Right ventricle myocardium superior (tissue), 1 donor: ENCODE results near the gene ZEB2. TPM values are rescaled to one million over a fixed set of nuclear protein-coding genes. Genes with fewer than 3 reads are reported as not detected.
A peak's percentile ranks its signal among the peaks of the same experiment; 100 is the strongest.

Experiments used
- ATAC-seq: fragments of 200-7000 bp; cut with Tn5 transposase; one replicate; pipeline ENCODE4 v1.9.1; 2020; ENCODE audit warnings: mild to moderate bottlenecking; ENCODE audit not compliant: poor library complexity
- DNase-seq: peaks from one replicate; pipeline ENCODE4 v3.0.0-alpha.2; 2020
- intact Hi-C: fragments of 100-400 bp; cut with DNase I; formaldehyde crosslinking; loops from one replicate; pipeline ENCODE4 v1.11.2; 2022
- total RNA-seq: library from RNA; stranded (reverse); fragmentation: NEBNext Ultra II Directional; extraction: Animal tissue kit (Norgen Biotek cat#: 25700); gene quantifications from one replicate; pipeline ENCODE4 v1.2.1, GENCODE V29; 2021
- donor health status: DM: no; HTN: yes; CAD: no; lungs with severe emphysema.

Gene ZEB2
- total RNA-seq, 1 donor from 2014 or later = 81.0 TPM

DNA sequence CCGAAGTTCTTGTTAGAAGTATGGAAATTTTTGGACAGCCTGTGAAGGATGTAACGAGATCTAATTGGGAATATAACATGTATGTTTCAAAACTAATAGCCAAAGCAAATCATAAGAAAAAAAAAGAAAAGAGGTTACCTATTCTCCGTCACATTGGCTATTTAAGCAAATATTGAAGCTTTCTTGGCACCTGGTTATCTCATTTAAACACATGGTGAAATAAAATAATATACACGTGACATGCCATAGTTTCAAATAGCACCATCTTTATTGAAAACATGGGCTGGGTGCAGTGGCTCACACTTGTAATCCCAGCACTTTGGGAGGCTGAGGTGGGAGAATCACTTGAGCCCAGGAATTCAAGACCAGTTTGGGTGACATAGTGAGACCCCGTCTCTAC is 56.7 kb downstream of the ZEB2 start:
- intact Hi-C loops = no loop called here
- no peak for DNase-seq
- ATAC-seq = no peak

DNA sequence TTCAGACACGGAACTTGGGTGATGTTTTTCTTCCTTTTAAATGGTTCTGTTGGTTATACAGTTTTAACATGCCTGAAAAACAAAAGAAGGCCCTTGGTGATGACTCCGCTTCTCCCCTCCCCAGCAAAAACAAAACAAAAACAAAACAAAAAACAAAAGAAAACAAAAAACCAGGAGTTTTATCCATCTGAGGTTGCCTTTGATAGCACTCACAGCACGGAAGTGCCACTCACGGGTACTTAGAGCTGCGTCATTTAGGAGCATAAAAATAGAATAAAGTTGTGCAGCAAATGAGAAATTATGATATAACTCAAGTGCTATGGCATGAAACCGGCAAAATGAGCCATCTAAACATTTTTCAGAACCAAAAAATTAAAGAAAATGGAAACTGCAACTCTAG is 57.7 kb downstream of the ZEB2 start:
- intact Hi-C loops = no loop called here
- ATAC-seq (peak; percentile 53), DNase-seq (no peak)

DNA sequence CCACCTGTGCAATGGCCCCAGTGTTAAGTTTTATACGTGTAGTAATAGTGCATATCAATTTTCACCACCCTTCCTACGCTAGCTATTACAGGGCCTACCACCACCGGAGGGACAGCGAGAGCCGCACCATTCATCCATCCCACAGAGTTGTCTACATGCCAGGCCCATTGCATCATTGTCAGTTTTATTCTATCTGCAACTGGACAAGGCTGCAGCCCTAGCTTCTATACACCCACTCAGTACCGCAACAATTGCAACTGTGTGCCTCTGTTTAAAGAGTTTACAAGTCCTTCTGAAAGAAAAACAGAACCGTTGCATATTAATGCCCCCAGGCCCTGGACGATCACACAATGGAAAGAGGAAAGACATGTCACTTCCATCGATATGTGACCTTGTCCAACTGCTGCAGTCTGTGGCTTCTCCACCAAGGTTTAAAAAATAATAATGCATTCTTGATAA is 58.6 kb downstream of the ZEB2 start:
- DNase-seq (peak; percentile 63), ATAC-seq (peak; percentile 86)
- intact Hi-C loops = no loop called here

DNA sequence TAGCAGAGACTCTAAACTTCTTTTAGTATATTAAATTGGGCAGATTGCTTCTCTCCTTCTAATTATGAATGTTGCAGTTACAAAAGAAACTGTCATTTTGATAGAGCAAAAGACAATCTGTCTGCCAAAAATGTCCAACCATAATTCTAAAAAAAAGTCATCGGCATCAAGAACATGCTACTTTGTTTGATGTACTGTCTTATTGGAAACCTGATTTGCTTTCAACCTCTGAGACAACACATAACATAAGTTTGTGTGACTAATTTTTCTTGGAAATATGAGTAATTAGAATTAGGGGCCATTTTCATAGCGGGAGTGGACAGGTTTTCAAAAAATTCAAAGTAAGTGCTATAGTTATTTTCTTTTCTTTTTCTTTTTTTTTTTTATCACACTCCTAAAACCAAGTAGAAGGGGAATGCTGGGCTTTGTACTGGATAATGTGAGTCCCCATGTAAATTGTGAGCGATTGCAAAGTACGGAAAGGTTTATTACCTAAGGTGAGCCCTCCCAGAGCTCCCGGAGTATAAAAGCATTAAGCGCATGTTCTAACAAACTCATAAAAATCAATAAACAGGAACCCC is 59.1 kb downstream of the ZEB2 start:
- no peak for DNase-seq
- ATAC-seq = no peak
- intact Hi-C loops = no loop called here

DNA sequence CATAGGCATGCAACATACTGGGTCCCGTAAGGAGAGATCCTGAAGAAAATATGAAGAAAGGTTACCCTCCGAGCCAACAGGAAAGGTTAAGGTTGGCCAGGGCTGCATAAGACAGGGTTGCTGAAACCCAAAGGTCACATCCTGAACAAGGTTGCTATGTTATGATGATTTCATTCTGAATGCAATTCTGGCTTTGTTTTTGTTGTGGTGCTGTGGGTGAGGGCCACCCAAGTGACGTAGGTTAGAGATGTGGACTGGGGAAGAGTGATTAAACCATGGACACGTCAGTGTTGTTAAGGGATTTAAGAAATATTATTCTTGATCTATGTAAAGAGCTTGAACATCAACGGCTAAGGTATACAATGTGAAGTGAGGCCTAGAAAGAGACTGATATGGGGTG is 60.0 kb downstream of the ZEB2 start:
- no peak for DNase-seq
- intact Hi-C loops = no loop called here
- ATAC-seq = peak; percentile 19

DNA sequence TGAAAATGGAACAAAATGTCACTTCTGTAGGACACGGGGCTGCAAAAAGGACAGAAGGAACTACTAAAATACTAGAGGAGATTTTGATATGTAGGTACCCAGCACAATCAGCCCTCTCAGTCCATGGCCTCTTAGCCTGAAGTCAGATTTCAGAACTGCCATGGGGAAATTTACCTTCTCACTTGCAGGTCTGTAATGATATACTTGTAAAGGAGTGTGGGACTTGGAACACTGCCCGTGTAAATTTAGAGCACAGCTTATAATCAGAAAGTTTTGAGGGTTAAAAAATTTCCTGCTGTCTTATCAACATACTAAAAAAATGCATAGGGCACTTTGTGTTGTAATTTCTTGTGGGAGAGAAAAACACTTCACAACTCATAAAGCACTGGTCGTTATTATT is 60.6 kb downstream of the ZEB2 start:
- no peak for ATAC-seq
- intact Hi-C loops = no loop called here
- no peak for DNase-seq

DNA sequence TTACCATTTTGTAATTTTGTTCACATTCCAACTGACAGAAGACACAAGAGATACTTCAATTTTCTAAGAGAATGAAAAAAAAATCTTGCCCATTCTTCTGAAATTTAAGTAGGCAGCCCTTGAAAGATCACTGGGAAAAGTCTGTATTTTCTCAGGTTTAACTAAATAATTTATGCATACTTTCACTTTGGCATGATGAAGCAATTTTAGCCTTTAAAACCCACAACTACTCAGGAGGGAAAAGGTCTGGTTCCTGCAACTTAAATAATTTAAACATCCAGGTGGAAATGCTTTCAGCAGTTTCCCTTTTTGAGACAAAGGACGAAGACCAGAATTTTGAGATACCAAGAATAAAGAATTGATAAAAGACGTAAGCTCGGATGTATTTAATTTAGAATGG is 61.4 kb downstream of the ZEB2 start:
- no peak for ATAC-seq
- DNase-seq = no peak
- intact Hi-C loops = no loop called here

DNA sequence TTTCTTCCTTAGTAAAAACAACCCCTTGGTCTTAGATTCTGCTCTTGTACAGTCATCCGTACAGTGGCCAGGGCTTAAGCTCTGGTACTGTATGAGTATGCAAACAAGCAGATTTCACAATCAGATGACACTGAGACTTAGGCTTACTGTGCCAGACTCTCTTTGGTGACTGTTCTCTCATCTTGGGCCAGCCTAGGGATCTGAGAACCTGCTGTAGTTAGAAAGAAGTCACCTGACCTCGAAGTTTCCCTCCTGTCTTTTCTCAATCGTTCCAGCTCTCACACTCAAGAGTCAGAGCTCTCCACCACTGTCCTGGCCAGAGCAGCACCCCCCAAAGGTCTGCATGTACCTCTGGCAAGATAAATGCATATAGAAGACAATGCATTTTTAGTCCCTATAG is 63.2 kb downstream of the ZEB2 start:
- DNase-seq (no peak), ATAC-seq (peak; percentile 71)
- intact Hi-C loops = no loop called here

DNA sequence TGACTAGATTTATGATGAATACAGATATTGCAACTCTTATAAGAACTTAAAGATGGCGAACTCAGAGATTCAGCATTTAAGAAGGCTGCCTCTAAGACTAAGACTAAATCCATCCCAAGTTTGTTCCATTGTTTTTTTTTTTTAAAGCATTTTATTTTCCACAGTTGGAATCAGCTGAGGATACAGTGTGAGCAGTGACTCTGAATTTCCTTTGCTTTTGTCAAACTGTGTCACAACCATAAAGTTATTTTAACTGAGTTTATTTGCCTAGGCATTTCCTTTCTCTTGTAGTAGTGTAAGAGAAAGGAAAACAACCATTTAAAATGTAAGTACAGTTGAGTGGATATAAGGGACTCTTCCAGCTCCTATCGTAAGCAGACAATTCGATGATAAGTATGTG is 63.9 kb downstream of the ZEB2 start:
- no peak for ATAC-seq
- intact Hi-C loops = no loop called here
- DNase-seq = no peak

DNA sequence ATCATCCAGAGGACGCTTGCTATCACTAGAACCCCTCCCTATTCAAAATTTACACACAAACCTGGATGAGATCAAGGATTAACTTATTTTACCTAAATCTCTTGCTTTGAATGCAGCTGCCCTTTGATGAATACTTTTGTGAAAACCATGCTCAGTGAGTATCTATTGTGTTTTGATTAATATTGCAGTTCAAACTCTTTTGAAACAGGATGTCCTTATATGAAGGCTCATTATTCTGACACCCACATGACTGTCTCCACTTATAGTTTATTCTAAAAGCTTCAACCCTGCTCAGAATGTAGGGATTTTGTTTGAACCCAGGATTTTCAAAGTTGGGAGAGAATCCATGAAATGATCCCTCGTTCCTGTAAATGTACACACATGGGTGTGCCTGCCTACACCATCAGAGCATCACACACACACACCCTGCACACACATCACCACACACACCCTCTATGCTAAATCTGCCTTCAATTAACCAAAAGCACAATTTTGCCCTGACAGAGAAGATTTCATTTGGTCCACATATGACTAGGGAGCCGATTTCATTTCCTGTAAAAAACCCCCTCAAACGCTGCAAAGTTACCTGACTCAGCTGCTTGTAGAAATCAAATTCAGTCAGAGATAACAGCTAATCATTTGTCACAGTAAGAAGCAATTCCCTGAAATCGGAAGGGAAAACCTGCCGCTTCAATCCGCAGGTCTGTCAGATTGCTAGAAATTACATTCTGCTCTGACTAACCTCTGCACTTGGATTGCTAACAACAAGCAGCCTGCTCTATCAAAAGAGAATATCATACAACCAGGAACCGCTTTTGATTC is 65.2 kb downstream of the ZEB2 start:
- ATAC-seq = no peak
- intact Hi-C loops = no loop called here
- DNase-seq = no peak

DNA sequence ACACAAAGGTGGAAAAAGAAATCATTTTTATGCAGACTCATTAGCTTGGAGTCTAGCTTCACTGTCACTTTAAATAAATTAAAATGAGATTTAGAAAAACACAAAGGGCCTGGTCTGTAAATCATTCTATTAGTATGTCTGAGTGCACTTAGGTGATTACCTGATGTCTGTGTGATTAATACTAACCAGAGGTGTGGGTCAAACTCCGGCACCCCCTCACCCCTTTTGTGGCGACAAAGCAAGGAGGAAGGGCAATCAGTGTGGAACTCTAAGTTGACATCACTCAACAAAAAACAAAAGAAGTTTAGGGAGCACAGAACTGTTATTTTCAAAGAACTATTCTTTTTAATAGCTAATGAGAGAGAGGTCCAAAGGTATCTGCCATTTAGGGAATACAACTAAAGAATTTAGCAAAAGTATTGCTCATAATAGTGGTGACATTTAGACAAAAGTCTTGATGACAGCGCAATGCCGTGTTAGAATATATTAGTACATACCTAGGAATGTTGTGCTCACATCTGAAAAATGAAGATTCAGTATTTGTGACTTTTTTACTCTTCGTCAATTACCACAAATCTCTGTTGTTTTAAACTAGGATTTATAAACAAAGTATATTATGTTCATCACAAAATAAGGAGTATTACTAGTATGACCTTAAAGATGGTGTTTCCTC is 66.3 kb downstream of the ZEB2 start:
- DNase-seq (no peak), ATAC-seq (no peak)
- intact Hi-C loops = no loop called here

DNA sequence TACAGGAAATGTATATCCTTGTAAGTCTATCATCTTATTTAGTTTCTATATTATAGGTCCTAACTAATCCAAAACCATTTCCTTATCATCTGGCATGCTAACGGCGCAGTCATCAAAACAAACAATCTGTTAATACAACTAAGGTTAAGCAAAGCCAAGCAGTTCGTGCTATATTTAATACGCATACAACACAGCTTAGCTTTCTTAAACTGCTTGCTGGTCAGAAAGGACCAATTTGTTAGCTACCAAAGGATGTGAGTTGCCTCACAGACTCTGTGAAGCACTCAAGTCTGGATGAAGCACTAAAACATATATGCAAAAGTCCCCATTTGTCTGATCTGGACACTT is 67.0 kb downstream of the ZEB2 start:
- intact Hi-C loops = no loop called here
- peak; percentile 13 for ATAC-seq

DNA sequence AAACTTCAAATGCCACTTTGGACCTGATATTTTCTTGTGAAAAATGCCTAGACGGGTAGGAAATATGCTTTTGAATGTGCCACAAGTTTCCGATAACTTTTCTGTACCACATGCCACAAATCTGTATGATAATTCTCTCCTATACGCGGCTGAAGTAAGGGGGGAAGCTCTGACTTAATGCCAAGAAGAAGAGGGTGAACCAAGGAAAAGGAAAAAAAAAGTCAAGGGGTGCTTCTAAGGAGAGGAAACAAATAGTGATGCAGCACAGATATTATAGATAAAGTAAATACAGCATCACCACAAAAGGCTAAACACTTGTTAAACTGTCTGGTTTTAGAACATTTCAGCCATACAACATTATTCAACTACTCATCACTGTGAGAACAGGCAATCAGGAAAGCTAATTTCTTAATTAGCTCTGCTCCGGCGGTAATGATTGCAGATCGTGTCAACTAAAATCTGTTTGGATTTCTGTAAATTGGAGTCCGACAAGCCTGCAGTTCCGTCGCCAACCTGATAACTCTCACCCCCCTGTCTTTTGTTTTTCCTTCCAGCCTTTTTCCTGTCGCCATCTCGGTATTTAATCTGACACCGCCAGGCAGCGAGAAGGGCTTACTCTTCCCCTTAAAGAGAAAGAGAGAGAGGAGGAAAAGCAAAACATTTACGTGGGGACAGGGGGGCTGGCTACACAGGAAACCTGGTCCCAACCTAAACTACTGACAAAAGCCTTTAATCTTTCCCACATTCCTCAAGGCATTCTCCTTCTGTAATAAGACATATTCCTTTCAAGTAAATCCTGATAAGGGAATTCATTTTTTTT is 67.5 kb downstream of the ZEB2 start:
- ATAC-seq (peak; percentile 21), DNase-seq (no peak)
- intact Hi-C loops = no loop called here

More for the DNA sequence above, 67.0 kb downstream of the ZEB2 start:
- DNase-seq = no peak

DNA sequence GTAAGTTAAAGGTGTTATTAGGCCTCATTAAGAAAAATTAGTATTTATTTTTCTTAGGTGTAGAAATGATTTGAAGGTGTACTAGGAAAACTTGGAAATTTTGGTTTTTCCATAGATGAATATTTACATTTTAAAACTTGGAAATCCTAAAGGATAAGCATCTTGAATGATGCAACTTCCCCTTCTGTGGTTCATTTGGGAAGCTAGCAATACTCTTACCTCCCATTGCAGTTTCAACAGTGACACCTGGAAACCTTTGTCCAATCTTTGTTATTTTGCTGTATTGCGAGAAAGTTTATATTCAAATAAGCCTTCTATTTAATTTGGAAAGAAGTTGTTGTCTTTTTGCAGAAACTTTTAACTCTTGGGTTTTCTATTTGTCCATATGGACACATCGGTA is 68.5 kb downstream of the ZEB2 start:
- ATAC-seq = no peak
- intact Hi-C loops = no loop called here
- no peak for DNase-seq

DNA sequence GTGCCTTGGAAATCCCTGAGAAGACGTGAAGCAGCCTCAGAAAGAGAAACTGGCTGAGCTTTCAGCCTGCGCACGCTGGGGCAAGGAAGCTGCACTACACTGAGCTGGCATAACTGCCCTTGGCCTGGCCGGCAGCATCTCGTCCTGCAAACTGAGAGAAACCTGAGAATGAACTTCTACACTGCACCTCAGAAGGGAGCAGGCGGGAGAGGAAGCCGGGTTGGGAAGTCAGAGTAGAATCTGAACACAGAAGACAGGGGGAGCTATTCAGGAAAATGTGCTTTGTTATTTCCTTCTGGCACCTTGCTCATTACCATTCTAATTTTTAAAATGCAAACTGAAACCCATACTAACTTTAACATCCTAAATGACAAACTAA is 70.9 kb downstream of the ZEB2 start:
- intact Hi-C loops = no loop called here
- peak; percentile 69 for ATAC-seq
- DNase-seq = peak; percentile 49

DNA sequence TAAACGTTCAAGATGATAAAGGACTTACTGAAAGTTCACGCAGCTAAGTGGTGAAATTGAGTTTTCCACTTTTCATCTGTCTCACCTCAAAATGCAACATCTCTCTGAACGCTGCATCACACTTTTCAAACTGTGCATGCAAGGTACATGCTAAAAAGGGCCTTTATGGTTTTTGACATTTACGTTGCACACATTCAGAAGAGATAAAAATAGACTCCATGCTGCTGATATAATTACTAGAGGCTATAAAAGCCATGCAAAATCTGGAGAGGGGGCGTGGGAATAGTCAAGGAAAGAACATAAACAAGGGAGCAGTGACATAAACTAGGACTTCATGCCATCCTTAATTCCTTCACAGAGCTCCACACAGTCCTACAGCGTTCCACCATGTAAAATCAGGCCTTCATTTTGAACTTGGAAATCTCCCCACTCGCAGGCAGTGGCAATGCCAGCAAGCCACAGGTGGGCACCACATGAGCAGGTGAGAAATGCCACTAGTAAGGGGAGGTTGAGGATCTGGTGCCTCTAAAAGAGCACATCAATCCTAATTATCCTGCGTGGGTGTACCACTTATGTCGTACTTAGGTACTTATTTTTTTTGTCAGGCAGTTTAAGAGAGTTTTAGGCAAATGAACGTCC is 71.4 kb downstream of the ZEB2 start:
- ATAC-seq (peak; percentile 8), DNase-seq (no peak)
- intact Hi-C loops = no loop called here

DNA sequence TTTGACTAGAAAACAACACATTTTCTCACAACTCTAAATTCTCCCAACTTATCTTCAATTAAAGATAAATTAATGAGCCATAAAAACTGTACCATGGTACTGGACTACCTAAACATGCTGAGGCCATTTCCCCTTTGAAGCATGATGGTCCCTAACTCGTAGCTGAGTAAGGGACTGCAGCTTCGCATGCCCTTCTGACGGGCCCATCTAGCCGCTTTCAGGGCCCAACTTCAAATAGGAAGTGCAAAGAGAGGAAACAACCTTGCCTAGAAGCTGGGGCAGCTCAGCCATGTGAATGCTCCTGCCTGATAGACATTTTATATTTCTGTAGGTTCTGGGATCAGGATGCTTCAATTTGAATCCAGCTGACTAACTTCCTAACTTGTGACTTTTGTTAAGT is 72.4 kb downstream of the ZEB2 start:
- intact Hi-C loops = no loop called here

DNA sequence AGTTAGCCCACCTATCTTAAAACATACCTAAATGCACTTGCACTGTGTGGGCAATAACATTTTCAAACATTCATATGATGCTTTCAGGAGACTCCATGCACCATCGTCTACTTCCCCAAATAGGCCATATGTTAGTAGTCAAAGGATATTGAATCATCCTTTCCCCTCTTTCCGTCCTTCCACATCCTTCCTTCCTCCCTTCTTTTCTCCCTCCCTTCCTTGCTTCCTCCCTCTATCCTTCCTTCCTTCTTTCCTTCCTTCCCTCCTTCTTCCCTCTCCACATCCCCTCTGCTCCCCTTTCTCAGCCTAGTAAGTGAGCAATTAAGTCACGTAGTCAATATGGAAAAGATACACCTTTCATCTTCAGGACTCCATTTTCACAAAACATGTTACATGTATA is 73.8 kb downstream of the ZEB2 start:
- intact Hi-C loops = no loop called here
- DNase-seq (no peak), ATAC-seq (no peak)

More for the DNA sequence above, 72.4 kb downstream of the ZEB2 start:
- DNase-seq (no peak), ATAC-seq (no peak)

DNA sequence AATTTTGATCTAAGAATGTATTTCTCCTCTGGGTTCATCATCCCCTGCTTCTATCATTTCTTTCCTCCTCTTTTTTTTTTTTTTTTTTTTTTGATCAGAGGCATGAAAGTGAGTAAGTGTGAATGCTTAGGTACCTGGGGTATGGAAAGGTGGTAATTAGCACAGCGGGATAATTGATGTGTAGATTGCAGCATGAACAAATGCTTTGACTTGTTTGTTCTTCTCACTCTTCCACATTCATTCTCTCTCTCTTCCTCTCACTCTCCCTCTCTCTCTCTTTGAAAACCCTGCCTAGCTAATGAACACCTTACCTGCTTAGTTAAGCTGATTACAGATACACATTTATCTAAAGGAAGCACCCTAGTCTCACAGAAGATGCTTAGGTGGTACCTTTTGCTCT is 74.7 kb downstream of the ZEB2 start:
- DNase-seq = no peak
- no peak for ATAC-seq
- intact Hi-C loops = no loop called here
